Measurements from ENCODE around the gene KDM4B. TPM values are rescaled to one million over a fixed set of nuclear protein-coding genes. Genes with fewer than 3 reads are reported as not detected.

The KDM4B gene
- polyA plus RNA-seq, 1 of the 3 experiments (the other 2 are of a cell fraction), result 12.2 TPM

GRCh38 chr19:5172859-5173630 lies 204.1 kb downstream of the KDM4B start (continued):
- TF ChIP-seq PBX3 (IDR thresholded peaks at IDR 0.05), result peak; percentile 52

GRCh38 chr19:5173993-5174392 lies 205.1 kb downstream of the KDM4B start:
- Histone ChIP-seq H3K9ac (no peak overlapping the region), H3K27me3 (ENCODE audit: insufficient read depth) (no peaks in the 10 kb centered on the region), H4K20me1 (ENCODE audit: insufficient read depth) (no peaks in the 10 kb centered on the region), H3K36me3 (replicated peaks in 1 of 2; ENCODE audit: control insufficient read depth in 1 of 2, insufficient read depth in 2 of 2, low read length in 1 of 2) (no peaks in the 10 kb centered on the region), H3K9me2 (no peaks in the 10 kb centered on the region), H2AFZ (ENCODE audit: low read depth) (no peak overlapping the region), H3K27ac (ENCODE audit: low read depth in 2 of 2, low read length in 1 of 2) (peak overlapping the region in 1 of 2 experiments; percentile 91; a peak in 2 of 4 replicates), H3K4me3 (ENCODE audit: low read depth in 2 of 2, low read length in 1 of 2) (no peak overlapping the region), H3K9me3 (no peaks in the 10 kb centered on the region), H3F3A (replicated peaks; ENCODE audit: insufficient read depth) (peaks cover 18% of the 10 kb centered on the region), H3K4me2 (no peak overlapping the region), H3K79me2 (ENCODE audit: insufficient read depth) (no peaks in the 10 kb centered on the region), H3K4me1 (ENCODE audit: control insufficient read depth in 1 of 2, insufficient read depth in 2 of 2, low read depth in 1 of 2, low read length in 1 of 2) (peaks cover 0 to 8% of the 10 kb centered on the region in 2 experiments; a peak in 2 of 4 replicates)
- TF ChIP-seq USF2 (IDR thresholded peaks at IDR 0.05; ENCODE audit: borderline replicate concordance, low read depth, low read length), result no peak
- TF ChIP-seq TEAD4 (IDR thresholded peaks at IDR 0.05; ENCODE audit: borderline replicate concordance, insufficient read depth), result no peak
- no peak for TF ChIP-seq CTCF (IDR thresholded peaks at IDR 0.05)
- TF ChIP-seq TCF12 (IDR thresholded peaks at IDR 0.05), result no peak
- TF ChIP-seq USF1 (IDR thresholded peaks at IDR 0.05; ENCODE audit: borderline replicate concordance, low read depth), result no peak
- no peak for TF ChIP-seq RAD21 (IDR thresholded peaks at IDR 0.05; ENCODE audit: low read length)
- TF ChIP-seq RCOR1 (IDR thresholded peaks at IDR 0.05; ENCODE audit: low read length), result no peak
- TF ChIP-seq POLR2AphosphoS5 (IDR thresholded peaks at IDR 0.05; ENCODE audit: low read depth, low read length), result no peak
- TF ChIP-seq GATA2 (CRISPR knock-in tag; IDR thresholded peaks at IDR 0.05), result no peak
- no peak for TF ChIP-seq JUND (IDR thresholded peaks at IDR 0.05)
- TF ChIP-seq MEF2A (IDR thresholded peaks at IDR 0.05; ENCODE audit: borderline replicate concordance, low read depth), result no peak
- TF ChIP-seq FOSL2 (IDR thresholded peaks at IDR 0.05; ENCODE audit: borderline replicate concordance, low read depth), result no peak
- TF ChIP-seq EZH2phosphoT487 (IDR thresholded peaks at IDR 0.05; ENCODE audit: borderline replicate concordance, low read depth), result no peak
- TF ChIP-seq SIN3A (IDR thresholded peaks at IDR 0.05; ENCODE audit: borderline replicate concordance, low read depth, low read length), result no peak
- no peak for TF ChIP-seq MAX (IDR thresholded peaks at IDR 0.05; ENCODE audit: low read depth)
- TF ChIP-seq CHD2 (IDR thresholded peaks at IDR 0.05; ENCODE audit: low read length, partially characterized antibody), result no peak
- no peak for TF ChIP-seq PBX3 (IDR thresholded peaks at IDR 0.05)
- TF ChIP-seq FOXM1 (IDR thresholded peaks at IDR 0.05; ENCODE audit: low read depth), result no peak
- TF ChIP-seq SMC3 (IDR thresholded peaks at IDR 0.05; ENCODE audit: low read depth, low read length), result no peak
- TF ChIP-seq GABPA (IDR thresholded peaks at IDR 0.05; ENCODE audit: low read depth), result no peak
- CTCF ChIA-PET, result no interaction called here
- POLR2A ChIA-PET, result no interaction called here
- WGBS (ENCODE audit: low lambda C conversion rate), result 84% methylated on average over 12 of the region's 12 CpGs
- DNase-seq, result no peak
